Measurements from ENCODE around the gene PDIA4. TPM values are rescaled to one million over a fixed set of nuclear protein-coding genes. Genes with fewer than 3 reads are reported as not detected.
A peak's percentile ranks its signal among the peaks of the same experiment; 100 is the strongest.
"Not testable (repeated sequence)": the region's sequence is repeated elsewhere in the genome, so short reads cannot be mapped to it uniquely, and the experiment has no call there.

PDIA4 gene, protein sequence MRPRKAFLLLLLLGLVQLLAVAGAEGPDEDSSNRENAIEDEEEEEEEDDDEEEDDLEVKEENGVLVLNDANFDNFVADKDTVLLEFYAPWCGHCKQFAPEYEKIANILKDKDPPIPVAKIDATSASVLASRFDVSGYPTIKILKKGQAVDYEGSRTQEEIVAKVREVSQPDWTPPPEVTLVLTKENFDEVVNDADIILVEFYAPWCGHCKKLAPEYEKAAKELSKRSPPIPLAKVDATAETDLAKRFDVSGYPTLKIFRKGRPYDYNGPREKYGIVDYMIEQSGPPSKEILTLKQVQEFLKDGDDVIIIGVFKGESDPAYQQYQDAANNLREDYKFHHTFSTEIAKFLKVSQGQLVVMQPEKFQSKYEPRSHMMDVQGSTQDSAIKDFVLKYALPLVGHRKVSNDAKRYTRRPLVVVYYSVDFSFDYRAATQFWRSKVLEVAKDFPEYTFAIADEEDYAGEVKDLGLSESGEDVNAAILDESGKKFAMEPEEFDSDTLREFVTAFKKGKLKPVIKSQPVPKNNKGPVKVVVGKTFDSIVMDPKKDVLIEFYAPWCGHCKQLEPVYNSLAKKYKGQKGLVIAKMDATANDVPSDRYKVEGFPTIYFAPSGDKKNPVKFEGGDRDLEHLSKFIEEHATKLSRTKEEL
- 10 to 100 TPM; 42.4 to 49.8 TPM for total RNA-seq
- total RNA-seq: 83.1 to 129 reads per million in 2 donors

DNA sequence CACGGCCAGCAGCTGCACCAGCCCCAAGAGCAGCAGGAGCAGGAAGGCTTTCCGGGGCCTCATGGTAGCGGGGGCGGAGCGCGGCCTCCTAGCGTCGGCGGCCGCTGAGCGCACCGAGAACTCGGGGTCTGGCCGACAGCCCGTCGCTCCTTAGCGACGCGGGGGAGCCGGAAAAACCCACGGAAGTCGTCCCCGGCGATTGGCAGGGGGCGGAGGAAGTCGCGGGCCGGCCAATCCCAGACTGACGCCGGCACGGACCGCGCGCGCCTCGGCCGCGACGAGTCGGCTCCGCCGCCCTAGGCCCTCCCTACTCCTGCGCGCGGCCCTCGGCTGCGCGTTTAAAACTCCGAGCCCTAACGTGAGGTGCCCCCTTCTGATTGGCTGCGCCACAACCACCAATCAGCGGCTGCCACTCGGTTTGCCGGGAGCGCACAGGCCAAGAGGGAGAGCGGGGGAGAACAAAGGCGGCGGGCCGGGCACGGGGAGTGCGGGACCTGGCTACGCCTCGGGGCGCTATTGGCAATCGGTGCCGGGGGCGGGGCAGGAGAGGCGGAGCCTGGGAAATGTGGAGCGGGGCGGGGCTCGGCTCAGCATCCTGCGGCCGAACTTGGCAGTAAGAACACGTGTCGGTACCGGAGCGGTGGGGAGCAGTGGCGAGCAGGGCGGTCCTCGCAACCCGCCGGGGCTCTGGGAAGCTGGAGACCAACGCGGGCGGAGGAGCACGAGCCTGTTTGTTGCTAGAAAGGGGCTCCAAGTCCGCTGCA is at the start of gene PDIA4:
Gene PDIA4, minus strand, starts transcription at position 160 of the 764 bp plus-strand sequence. Its CDS starts 97 bp downstream, at position 63.
- H3K27me3 Mint-ChIP-seq: no peaks in the 10 kb centered on the region
- H3K36me3 Mint-ChIP-seq (ENCODE audit: low read depth): peaks cover 2% of the 10 kb centered on the region
- H3K9me3 ChIP-seq (ENCODE audit: control insufficient read depth, low read length, poor library complexity, severe bottlenecking): no peaks in the 10 kb centered on the region
- peak; percentile 98 to 99 (median 99) for DNase-seq
- H3K4me3 Mint-ChIP-seq: peak within 1 kb of the TSS; percentile 93
- peak within 1 kb of the TSS; percentile 96 for H3K27ac Mint-ChIP-seq
- peak; percentile 89 for ATAC-seq
- H3K4me1 Mint-ChIP-seq: peaks cover 39% of the 10 kb centered on the region

DNA sequence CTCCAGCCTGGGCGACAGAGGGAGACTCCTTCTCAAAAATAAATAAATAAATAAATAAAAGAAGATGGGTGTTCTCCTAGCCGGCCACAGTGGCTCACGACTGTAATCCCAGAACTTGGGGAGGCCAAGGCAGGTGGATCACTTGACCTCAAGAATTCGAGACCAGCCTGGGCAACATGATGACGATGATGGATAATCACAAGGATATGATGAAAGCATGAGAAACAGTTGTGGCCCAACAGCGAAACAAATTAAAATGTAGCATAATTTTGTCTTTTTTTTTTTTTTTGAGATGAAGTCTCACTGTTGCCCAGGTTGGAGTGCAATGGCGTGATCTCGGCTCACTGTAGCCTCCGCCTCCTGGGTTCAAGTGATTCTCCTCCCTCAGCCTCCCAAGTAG is 49.3 kb upstream of the PDIA4 start:
- Mint-ChIP-seq H3K27ac (no peak overlapping the region), H3K36me3 (ENCODE audit: low read depth) (peaks cover 6% of the 10 kb centered on the region), H3K4me1 (peaks cover 12% of the 10 kb centered on the region), H3K27me3 (no peaks in the 10 kb centered on the region), H3K4me3 (no peak overlapping the region)
- ATAC-seq (no peak), DNase-seq (no peak)
- H3K9me3 ChIP-seq (ENCODE audit: control insufficient read depth, low read length, poor library complexity, severe bottlenecking): no peaks in the 10 kb centered on the region

DNA sequence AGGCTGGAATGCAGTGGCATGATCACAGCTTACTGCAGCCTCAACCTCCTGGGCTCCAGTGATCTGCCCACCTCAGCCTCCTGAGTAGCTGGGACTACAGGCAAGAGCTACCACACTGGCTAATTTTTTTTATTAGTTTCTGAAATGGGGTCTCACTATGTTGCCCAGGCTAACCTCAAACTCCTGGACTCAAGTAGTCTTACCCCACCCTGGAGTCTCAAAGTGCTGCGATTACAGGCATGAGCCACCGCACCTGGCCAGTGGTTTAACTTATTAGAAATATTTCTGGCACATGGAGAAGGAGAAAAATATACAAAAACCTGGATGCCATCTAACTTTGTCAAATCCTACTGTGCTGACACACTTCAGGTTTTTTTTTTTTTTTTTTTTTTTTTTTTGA is 47.0 kb upstream of the PDIA4 start:
- no peaks in the 10 kb centered on the region for H3K9me3 ChIP-seq (ENCODE audit: control insufficient read depth, low read length, poor library complexity, severe bottlenecking)
- no peak for ATAC-seq
- Mint-ChIP-seq H3K27me3 (no peaks in the 10 kb centered on the region), H3K4me3 (no peak overlapping the region), H3K4me1 (peaks cover 7% of the 10 kb centered on the region), H3K36me3 (ENCODE audit: low read depth) (peaks cover 6% of the 10 kb centered on the region), H3K27ac (no peak overlapping the region)
- no peak for DNase-seq

DNA sequence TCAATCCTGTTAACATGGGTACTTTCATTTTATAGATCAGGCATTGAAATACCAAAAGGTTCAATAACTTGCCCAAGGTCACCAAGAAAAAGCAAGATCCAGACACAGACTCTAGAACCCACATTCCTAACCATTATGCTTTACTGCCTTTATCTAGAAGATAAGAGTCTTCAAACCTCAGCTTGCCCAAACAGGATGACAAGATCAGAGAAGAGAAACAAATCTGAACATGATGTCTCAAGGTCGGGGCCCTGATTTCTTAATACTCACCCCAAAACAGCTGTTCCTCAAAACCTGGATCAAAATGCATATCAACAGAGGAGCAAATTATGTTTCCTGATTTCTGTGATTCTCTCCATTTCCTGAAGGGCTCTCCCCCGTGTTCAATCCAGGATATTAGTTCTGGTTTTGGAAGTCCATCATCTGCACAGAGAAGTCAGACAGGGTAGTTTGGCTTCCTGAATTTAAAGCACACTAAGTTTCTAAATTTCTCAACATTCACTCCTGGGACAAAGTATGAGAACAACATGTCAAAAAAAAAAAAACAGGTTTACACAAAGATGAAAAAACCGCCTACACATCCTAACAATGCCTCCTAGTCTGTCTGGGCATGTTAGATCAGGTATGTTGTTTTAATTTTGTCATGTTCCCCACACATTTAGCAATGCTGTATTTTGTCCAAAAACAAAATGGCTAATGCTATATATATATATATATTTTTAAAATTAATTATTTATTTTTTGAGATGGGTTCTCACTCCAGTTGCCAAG is 46.0 kb upstream of the PDIA4 start:
- no peak for ATAC-seq
- no peak overlapping the region for H3K4me3 Mint-ChIP-seq
- H3K9me3 ChIP-seq (ENCODE audit: control insufficient read depth, low read length, poor library complexity, severe bottlenecking): no peaks in the 10 kb centered on the region
- no peak overlapping the region for H3K27ac Mint-ChIP-seq
- H3K36me3 Mint-ChIP-seq (ENCODE audit: low read depth): peaks cover 6% of the 10 kb centered on the region
- DNase-seq: no peak
- peaks cover 6% of the 10 kb centered on the region for H3K4me1 Mint-ChIP-seq
- no peaks in the 10 kb centered on the region for H3K27me3 Mint-ChIP-seq

DNA sequence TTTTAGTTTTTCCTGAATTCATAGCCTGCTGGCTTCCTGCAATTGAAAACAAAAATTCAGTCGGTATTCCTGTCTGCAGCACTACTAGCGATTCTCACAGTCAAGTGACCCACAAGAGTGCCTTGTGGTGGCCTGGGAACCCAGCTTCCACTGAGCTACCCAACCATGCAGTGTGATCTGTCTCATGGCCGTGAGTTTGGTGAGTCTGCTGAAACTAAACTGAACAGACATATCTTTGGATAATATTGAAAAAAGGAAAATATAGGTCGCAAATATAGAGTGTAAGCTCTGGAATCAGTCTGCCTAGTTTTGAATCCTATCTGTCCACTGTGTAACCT is 44.1 kb upstream of the PDIA4 start:
- DNase-seq (no peak), ATAC-seq (no peak)
- no peaks in the 10 kb centered on the region for H3K9me3 ChIP-seq (ENCODE audit: control insufficient read depth, low read length, poor library complexity, severe bottlenecking)
- peaks cover 6% of the 10 kb centered on the region for H3K4me1 Mint-ChIP-seq
- H3K27me3 Mint-ChIP-seq: no peaks in the 10 kb centered on the region
- H3K27ac Mint-ChIP-seq: peak overlapping the region; percentile 37
- no peak overlapping the region for H3K4me3 Mint-ChIP-seq
- H3K36me3 Mint-ChIP-seq (ENCODE audit: low read depth): peaks cover 6% of the 10 kb centered on the region

DNA sequence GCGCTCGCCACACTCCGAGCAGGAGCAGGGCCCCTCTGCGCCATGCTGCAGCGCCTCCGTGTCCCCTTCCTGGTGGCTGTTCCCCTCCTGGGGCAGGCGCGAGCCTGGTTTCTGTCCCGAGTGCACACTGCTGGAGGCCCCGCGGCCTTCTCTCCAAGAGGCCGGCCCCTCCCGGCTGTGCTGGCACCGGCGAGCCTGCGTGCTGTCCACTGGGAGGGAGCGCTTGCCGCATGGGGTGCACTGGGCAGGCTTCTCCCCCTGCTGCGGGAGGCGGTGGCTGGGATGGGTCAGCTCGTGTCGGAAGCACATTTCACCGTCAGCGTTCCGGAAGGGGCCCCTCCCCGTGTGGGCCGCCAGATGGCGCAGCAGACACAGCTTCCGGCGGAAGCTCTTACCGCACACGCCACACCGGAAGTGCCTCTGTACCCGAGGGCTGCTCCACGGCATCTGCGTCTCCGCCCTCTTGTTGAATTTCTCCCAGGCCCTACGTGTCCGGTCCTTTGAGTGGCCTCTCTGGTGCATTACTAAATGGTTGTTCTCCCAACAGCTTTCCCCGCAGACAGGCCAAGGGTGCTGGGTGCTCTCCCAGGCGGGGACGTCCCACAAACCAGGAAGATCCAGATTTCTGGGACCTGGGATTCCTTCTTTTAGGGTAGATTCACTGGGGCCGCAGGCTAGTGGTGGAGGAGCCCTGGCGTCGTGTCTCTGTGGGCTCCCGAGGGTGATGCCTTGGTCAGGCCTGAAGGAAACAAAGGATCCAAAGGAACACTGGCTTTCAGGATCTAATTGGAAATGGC is 43.5 kb upstream of the PDIA4 start:
- DNase-seq (peak; percentile 35 to 46 (median 42)), ATAC-seq (peak; percentile 90)
- Mint-ChIP-seq H3K36me3 (ENCODE audit: low read depth) (peaks cover 3% of the 10 kb centered on the region), H3K27me3 (no peaks in the 10 kb centered on the region), H3K4me1 (peaks cover 2% of the 10 kb centered on the region), H3K27ac (peak overlapping the region; percentile 37), H3K4me3 (peak overlapping the region; percentile 50)
- H3K9me3 ChIP-seq (ENCODE audit: control insufficient read depth, low read length, poor library complexity, severe bottlenecking): no peaks in the 10 kb centered on the region

DNA sequence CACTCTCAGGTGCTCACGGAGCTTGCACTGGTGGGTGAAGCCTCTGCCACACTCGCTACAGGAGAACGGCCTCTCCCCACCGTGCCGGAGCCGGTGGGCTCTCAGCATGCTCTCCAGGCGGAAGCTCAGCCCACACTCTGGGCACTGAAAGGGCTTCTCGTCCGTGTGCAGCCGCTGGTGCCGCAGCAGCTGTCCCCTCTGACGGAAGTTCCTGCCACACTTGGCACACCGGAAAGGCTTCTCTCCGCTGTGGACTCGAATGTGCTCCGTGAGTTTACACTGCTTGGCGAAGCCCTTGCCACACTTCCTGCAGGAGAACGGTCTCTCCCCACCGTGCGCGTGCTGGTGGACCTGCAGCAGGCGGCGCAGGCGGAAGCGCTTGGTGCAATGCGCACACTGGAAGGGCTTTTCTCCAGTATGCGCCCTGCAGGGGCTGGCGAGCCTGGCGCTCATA is 42.9 kb upstream of the PDIA4 start:
- ATAC-seq (peak; percentile 5), DNase-seq (no peak)
- Mint-ChIP-seq H3K4me3 (no peak overlapping the region), H3K36me3 (ENCODE audit: low read depth) (no peaks in the 10 kb centered on the region), H3K27me3 (no peaks in the 10 kb centered on the region), H3K27ac (no peak overlapping the region), H3K4me1 (peaks cover 2% of the 10 kb centered on the region)
- H3K9me3 ChIP-seq (ENCODE audit: control insufficient read depth, low read length, poor library complexity, severe bottlenecking): no peaks in the 10 kb centered on the region

DNA sequence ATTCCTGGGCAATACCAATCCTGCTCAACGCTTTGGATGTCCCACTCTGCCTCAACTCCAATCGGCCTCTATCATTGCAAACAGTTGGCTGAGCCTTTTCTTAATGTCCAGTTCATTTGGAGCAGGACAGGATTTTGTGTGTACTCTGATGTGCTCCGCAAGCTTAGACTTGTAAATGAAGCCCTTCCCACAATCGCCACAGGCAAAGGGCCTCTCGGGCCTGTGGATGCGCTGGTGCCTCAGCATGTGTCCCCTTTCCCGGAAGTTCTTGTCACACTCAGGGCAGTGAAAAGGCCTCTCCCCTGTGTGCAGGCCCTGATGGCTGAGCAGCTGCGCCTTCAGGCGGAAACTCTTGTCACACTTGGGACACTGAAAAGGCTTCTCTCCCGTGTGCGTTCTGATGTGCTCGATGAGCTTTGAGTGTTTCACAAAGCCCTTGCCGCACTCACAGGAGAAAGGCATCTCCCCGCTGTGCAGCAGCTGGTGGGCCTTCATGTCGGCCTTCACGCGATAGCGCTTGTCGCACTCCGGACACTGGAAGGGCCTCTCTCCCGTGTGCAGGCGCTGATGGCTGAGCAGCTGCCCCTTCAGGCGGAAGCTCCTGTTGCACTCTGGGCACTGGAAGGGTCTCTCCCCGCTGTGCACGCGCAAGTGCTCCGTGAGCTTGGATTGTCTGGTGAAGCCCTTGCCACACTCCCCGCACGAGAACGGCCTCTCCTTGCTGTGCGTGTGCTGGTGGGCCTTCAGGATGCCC is 42.2 kb upstream of the PDIA4 start:
- no peaks in the 10 kb centered on the region for H3K9me3 ChIP-seq (ENCODE audit: control insufficient read depth, low read length, poor library complexity, severe bottlenecking)
- H3K36me3 Mint-ChIP-seq (ENCODE audit: low read depth): no peaks in the 10 kb centered on the region
- DNase-seq (no peak), ATAC-seq (no peak)
- H3K27me3 Mint-ChIP-seq: no peaks in the 10 kb centered on the region
- H3K4me1 Mint-ChIP-seq: peaks cover 2% of the 10 kb centered on the region
- H3K4me3 Mint-ChIP-seq: no peak overlapping the region
- H3K27ac Mint-ChIP-seq: no peak overlapping the region

DNA sequence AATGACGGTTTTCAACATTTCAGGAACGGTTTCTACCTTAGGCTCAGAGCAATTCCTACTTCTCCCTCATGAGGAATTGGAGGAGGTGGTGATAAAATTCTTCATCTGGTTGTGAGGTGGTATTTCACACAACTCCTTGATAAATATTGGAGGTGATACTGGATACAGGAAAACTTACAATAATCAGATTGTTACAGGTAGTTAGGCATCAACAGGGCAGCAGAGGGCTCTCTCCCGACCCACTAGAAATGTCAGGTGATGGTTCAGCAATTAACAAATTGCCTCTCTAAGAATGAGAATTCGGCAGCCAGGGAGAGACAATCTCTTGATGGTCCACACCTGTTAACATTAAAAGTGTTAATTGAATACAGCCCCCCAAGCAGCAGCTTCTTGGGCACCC is 39.6 kb upstream of the PDIA4 start:
- H3K4me3 Mint-ChIP-seq: no peak overlapping the region
- peaks cover 5% of the 10 kb centered on the region for H3K4me1 Mint-ChIP-seq
- H3K36me3 Mint-ChIP-seq (ENCODE audit: low read depth): no peaks in the 10 kb centered on the region
- no peaks in the 10 kb centered on the region for H3K27me3 Mint-ChIP-seq
- ATAC-seq (no peak), DNase-seq (no peak)
- H3K9me3 ChIP-seq (ENCODE audit: control insufficient read depth, low read length, poor library complexity, severe bottlenecking): no peaks in the 10 kb centered on the region
- H3K27ac Mint-ChIP-seq: no peak overlapping the region

DNA sequence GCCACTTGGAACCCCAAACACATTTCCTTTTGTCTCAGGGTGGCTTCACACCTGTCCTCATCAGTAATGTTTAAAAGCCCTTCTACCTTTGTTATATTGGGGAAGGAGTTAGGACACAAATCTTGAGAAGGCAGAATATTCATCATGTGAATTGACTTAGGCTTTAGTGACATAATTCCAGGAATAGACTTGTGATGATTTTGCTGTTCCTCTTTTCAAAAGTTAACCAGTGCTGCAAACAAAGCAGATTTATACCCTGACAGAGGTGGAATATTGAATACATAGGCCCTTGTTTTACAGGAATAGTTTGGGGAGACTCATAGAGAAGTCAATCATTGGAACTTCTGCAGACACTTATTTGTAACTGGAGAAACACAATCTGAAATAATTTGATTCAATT is 35.2 kb upstream of the PDIA4 start:
- H3K27ac Mint-ChIP-seq: no peak overlapping the region

DNA sequence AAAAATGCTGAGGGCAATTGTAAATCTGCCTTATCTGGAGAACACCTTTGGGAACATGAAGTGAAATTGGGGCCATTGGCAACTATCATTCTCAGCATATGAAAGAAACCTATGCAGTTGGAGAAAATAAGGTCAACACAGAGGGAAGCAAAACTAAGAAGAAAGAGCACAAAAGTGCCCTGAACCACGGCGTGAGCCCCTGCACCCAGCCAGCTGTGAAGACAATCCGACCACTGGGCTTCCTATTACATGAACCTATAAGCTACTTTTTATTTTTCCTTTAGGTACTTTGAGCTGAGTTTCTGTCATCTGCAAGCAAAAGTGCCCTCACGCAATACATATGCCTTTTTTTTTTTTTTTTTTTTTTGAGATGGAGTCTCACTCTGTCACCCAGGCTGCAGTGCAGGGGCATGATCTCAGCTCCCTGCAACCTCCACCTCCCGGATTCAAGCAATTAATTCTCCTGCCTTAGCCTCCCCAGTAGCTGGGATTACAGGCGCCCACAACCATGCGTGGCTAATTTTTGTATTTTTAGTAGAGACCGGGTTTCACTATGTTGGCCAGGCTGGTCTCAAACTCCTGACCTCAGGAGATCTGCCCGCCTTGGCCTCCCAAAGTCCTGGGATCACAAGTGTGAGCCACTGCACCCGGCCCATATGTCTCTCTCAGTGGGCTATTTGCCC is 34.1 kb upstream of the PDIA4 start:
- H3K9me3 ChIP-seq (ENCODE audit: control insufficient read depth, low read length, poor library complexity, severe bottlenecking); ATAC-seq; H3K4me3 Mint-ChIP-seq: not testable (repeated sequence)

More for the DNA sequence above, 35.2 kb upstream of the PDIA4 start:
- H3K4me3 Mint-ChIP-seq: peak overlapping the region; percentile 9
- no peaks in the 10 kb centered on the region for H3K27me3 Mint-ChIP-seq
- DNase-seq (no peak), ATAC-seq (no peak)
- no peaks in the 10 kb centered on the region for H3K36me3 Mint-ChIP-seq (ENCODE audit: low read depth)
- no peaks in the 10 kb centered on the region for H3K9me3 ChIP-seq (ENCODE audit: control insufficient read depth, low read length, poor library complexity, severe bottlenecking)
- peaks cover 5% of the 10 kb centered on the region for H3K4me1 Mint-ChIP-seq

More for the DNA sequence above, 34.1 kb upstream of the PDIA4 start:
- H3K27ac Mint-ChIP-seq: peak overlapping the region; percentile 21
- not testable (repeated sequence) for H3K27me3 Mint-ChIP-seq; DNase-seq; H3K4me1 Mint-ChIP-seq; H3K36me3 Mint-ChIP-seq (ENCODE audit: low read depth)
